DMS79 treated with DMSO at 0.1 percent for 48 hours (cell line): ENCODE measurements around the gene ZNF445.
"Not testable (repeated sequence)": the region's sequence is repeated elsewhere in the genome, so short reads cannot be mapped to it uniquely, and the experiment has no call there.

Experiments
- DNase-seq: peaks from one replicate; lab custom pipeline; 2025; lab: John Stamatoyannopoulos, UW

The ZNF445 gene

GRCh38 chr3:44434834-44435510 is 42.5 kb downstream of the ZNF445 start:
- no peak for DNase-seq

- no peak for DNase-seq
Measured at GRCh38 chr3:44430466-44430865, 47.0 kb downstream of the ZNF445 start.

GRCh38 chr3:44429459-44429858 is 48.0 kb downstream of the ZNF445 start:
- no peak for DNase-seq

- DNase-seq = no peak
Measured at GRCh38 chr3:44428910-44429309, 48.6 kb downstream of the ZNF445 start.

- no peak for DNase-seq
Measured at GRCh38 chr3:44427683-44428082, 49.8 kb downstream of the ZNF445 start.

GRCh38 chr3:44424758-44425157 is 52.7 kb downstream of the ZNF445 start:
- no peak for DNase-seq

- no peak for DNase-seq
Measured at GRCh38 chr3:44421280-44421679, 56.2 kb downstream of the ZNF445 start.

GRCh38 chr3:44420676-44421075 is 56.8 kb downstream of the ZNF445 start:
- DNase-seq = no peak

- no peak for DNase-seq
Measured at GRCh38 chr3:44419923-44420650, 57.4 kb downstream of the ZNF445 start.

- DNase-seq = no peak
Measured at GRCh38 chr3:44419116-44419922, 58.2 kb downstream of the ZNF445 start.

- no peak for DNase-seq
Measured at GRCh38 chr3:44418549-44418948, 58.9 kb downstream of the ZNF445 start.

GRCh38 chr3:44418118-44418517 is 59.4 kb downstream of the ZNF445 start:
- DNase-seq = not testable (repeated sequence)

GRCh38 chr3:44416031-44417030 is 61.1 kb downstream of the ZNF445 start:
- DNase-seq = no peak

GRCh38 chr3:44415421-44415820 is 62.0 kb downstream of the ZNF445 start:
- DNase-seq = no peak

GRCh38 chr3:44414517-44415090 is 62.9 kb downstream of the ZNF445 start:
- DNase-seq = no peak

- no peak for DNase-seq
Measured at GRCh38 chr3:44412365-44412764, 65.1 kb downstream of the ZNF445 start.

GRCh38 chr3:44411031-44411645 is 66.3 kb downstream of the ZNF445 start:
- no peak for DNase-seq

- DNase-seq = no peak
Measured at GRCh38 chr3:44409640-44410410, 67.6 kb downstream of the ZNF445 start.

GRCh38 chr3:44402548-44402947 is 74.9 kb downstream of the ZNF445 start:
- DNase-seq = no peak

GRCh38 chr3:44400771-44401170 is 76.7 kb downstream of the ZNF445 start:
- no peak for DNase-seq
